Stomach (tissue), 9 donors: Measurements from ENCODE around the gene SHD. TPM values are rescaled to one million over a fixed set of nuclear protein-coding genes. Genes with fewer than 3 reads are reported as not detected.

ENCODE experiments used
- DNase-seq, 2 donors: peaks; one replicate each; pipeline versions ENCODE4 v3.0.0 to v3.0.0-alpha.2; 2013 to 2019
- H3K27ac ChIP-seq, 5 donors: fragments of 200-600 bp in 4 of 5; sonication (generic) in 4 of 5; one replicate each; pipeline ENCODE4 v1.5.1; 2013 to 2019; ENCODE audit warnings: mild to moderate bottlenecking in 1 of 5, moderate library complexity in 1 of 5
- H3K27me3 ChIP-seq, 3 donors: fragments of 200-600 bp; sonication (generic); one replicate each; pipeline ENCODE4 v1.5.1; 2017 to 2019; ENCODE audit warnings: mixed run types in 1 of 3
- H3K36me3 ChIP-seq, 4 donors: fragments of 200-600 bp; sonication (generic); 1 replicate in 3 of 4; 2 replicates in 1 of 4; pipeline ENCODE4 v1.5.1; 2016 to 2019
- H3K4me1 ChIP-seq, 4 donors: fragments of 200-600 bp; sonication (generic); one replicate each; pipeline ENCODE4 v1.5.1; 2016 to 2019
- H3K4me3 ChIP-seq, 4 donors: fragments of 200-600 bp; sonication (generic) in 3 of 4; one replicate each; pipeline ENCODE4 v1.5.1; 2016 to 2019; ENCODE audit warnings: mild to moderate bottlenecking in 1 of 4
- H3K9me3 ChIP-seq, 4 donors: fragments of 200-600 bp; sonication (generic); one replicate each; pipeline ENCODE4 v1.5.1; 2016 to 2019
- CTCF ChIP-seq, 7 experiments: fragments of 450-650 bp in 4 of 7; fragments of 200-600 bp in 3 of 7; sonication (generic) in 3 of 7; IDR thresholded peaks; one replicate each; pipeline ENCODE4 v1.5.1; 2016 to 2019; ENCODE audit warnings: antibody characterized with exemption in 7 of 7, control low read depth in 2 of 7, mild to moderate bottlenecking in 1 of 7
- EP300 ChIP-seq: sonication (generic); formaldehyde crosslinking; IDR thresholded peaks from one replicate; pipeline ENCODE4 v1.6.1; 2017; ENCODE audit warnings: antibody characterized with exemption
- POLR2A ChIP-seq, 4 donors: fragments of 450-650 bp; IDR thresholded peaks; one replicate each; pipeline ENCODE4 v1.6.1; 2016; ENCODE audit warnings: antibody characterized with exemption in 4 of 4, control low read depth in 2 of 4, mild to moderate bottlenecking in 1 of 4, moderate library complexity in 1 of 4
- POLR2AphosphoS5 ChIP-seq, 3 donors: sonication (generic); formaldehyde crosslinking; IDR thresholded peaks; one replicate each; pipeline ENCODE4 v1.6.1; 2016; ENCODE audit warnings: antibody characterized with exemption in 3 of 3
- WGBS, 5 donors: extraction: QIAGEN DNeasy Blood & Tissue Kit in 3 of 5; methylation state at CpG; one replicate each; pipeline versions ENCODE4 v1.1.5 to v1.1.7; 2013 to 2018; 5-methylcytosine and 5-hydroxymethylcytosine counted together
- intact Hi-C: fragments of 100-400 bp; cut with DNase I; formaldehyde crosslinking; loops from one replicate; pipeline ENCODE4 v1.15.1; 2023; ENCODE audit warnings: low total_unique reads
- polyA plus RNA-seq, 3 donors: library from polyadenylated mRNA; stranded (reverse); fragments of 200-250 nt; gene quantifications; one replicate each; pipeline ENCODE4 v1.2.3, GENCODE V29; 2013
- total RNA-seq, 5 donors: library from RNA; depleted of rRNA; stranded (reverse); fragments of >200 nt; gene quantifications; one replicate each; pipeline versions ENCODE4 v1.1.0 to v1.2.3, GENCODE V29; 2014 to 2016
- donor health status: healthy with polysubstance abuse.
- donor health status: Bipolar disorder and iron deficiency.
- donor health status: healthy.

Gene SHD
- total and polyA plus RNA-seq, 8 donors = 7.0 TPM; not detected in 7

GRCh38 chr19:4305257-4305612 is 26.2 kb downstream of the SHD start:
- Histone ChIP-seq H3K4me1 (peaks cover 0 to 10% (median 8%) of the 10 kb centered on the region in 4 donors), H3K9me3 (no peaks in the 10 kb centered on the region), H3K27ac (no peak overlapping the region), H3K4me3 (no peak overlapping the region), H3K36me3 (no peaks in the 10 kb centered on the region), H3K27me3 (peaks cover 9 to 50% (median 18%) of the 10 kb centered on the region in 3 donors)
- no peak for DNase-seq
- no peak for TF ChIP-seq POLR2AphosphoS5 (IDR thresholded peaks at IDR 0.05)
- no peak for TF ChIP-seq EP300
- TF ChIP-seq CTCF (IDR thresholded peaks at IDR 0.05) = no peak
- TF ChIP-seq POLR2A (IDR thresholded peaks at IDR 0.05) = no peak
- 67 to 74% (median 69%) methylated on average over 6 to 7 of the region's 7 CpGs for WGBS, 5 donors
- intact Hi-C loops = no loop called here

- H3K36me3 ChIP-seq = no peaks in the 10 kb centered on the region
- no peak for DNase-seq
- H3K9me3 ChIP-seq = no peaks in the 10 kb centered on the region
- H3K27me3 ChIP-seq = peaks cover 9 to 50% (median 18%) of the 10 kb centered on the region in 3 donors
- 81 to 83% (median 82%) methylated on average over 12 to 16 of the region's 16 CpGs for WGBS, 5 donors
- intact Hi-C loops = no loop called here
- H3K27ac ChIP-seq = no peak overlapping the region
- no peak for TF ChIP-seq EP300
- TF ChIP-seq CTCF (IDR thresholded peaks at IDR 0.05) = no peak
- TF ChIP-seq POLR2AphosphoS5 (IDR thresholded peaks at IDR 0.05) = no peak
- no peak for TF ChIP-seq POLR2A (IDR thresholded peaks at IDR 0.05)
- no peak overlapping the region for H3K4me3 ChIP-seq
- H3K4me1 ChIP-seq = peaks cover 0 to 10% (median 8%) of the 10 kb centered on the region in 4 donors
Observed at GRCh38 chr19:4305659-4306058, 26.6 kb downstream of the SHD start.

- H3K4me1 ChIP-seq = peaks cover 0 to 9% (median 0%) of the 10 kb centered on the region in 4 donors
- no peaks in the 10 kb centered on the region for H3K9me3 ChIP-seq
- peaks cover 0 to 15% (median under 1%) of the 10 kb centered on the region in 3 donors for H3K27me3 ChIP-seq
- H3K27ac ChIP-seq = no peak overlapping the region
- DNase-seq = no peak
- 87 to 90% (median 89%) methylated on average over 20 to 22 of the region's 22 CpGs for WGBS, 5 donors
- no peak overlapping the region for H3K4me3 ChIP-seq
- H3K36me3 ChIP-seq = no peaks in the 10 kb centered on the region
- TF ChIP-seq POLR2A (IDR thresholded peaks at IDR 0.05) (no peak), EP300 (no peak), POLR2AphosphoS5 (IDR thresholded peaks at IDR 0.05) (no peak), CTCF (IDR thresholded peaks at IDR 0.05) (no peak)
- intact Hi-C loops = no loop called here
Observed at GRCh38 chr19:4310247-4311121, 31.4 kb downstream of the SHD start.

GRCh38 chr19:4313847-4314490 is 34.9 kb downstream of the SHD start:
- peaks cover 0 to 9% (median 0%) of the 10 kb centered on the region in 4 donors for H3K4me1 ChIP-seq
- H3K36me3 ChIP-seq = no peaks in the 10 kb centered on the region
- H3K4me3 ChIP-seq = no peak overlapping the region
- TF ChIP-seq CTCF (IDR thresholded peaks at IDR 0.05) (no peak), EP300 (no peak), POLR2AphosphoS5 (IDR thresholded peaks at IDR 0.05) (no peak), POLR2A (IDR thresholded peaks at IDR 0.05) (no peak)
- H3K9me3 ChIP-seq = no peaks in the 10 kb centered on the region
- intact Hi-C loops = no loop called here
- H3K27me3 ChIP-seq = peaks cover 0 to 8% (median 0%) of the 10 kb centered on the region in 3 donors
- H3K27ac ChIP-seq = no peak overlapping the region
- WGBS, 5 donors = 36 to 46% (median 40%) methylated on average over 12 of the region's 12 CpGs
- DNase-seq = no peak
